Skin of body (tissue), 2 donors: ENCODE measurements around the gene MRFAP1L1. TPM values are rescaled to one million over a fixed set of nuclear protein-coding genes. Genes with fewer than 3 reads are reported as not detected.
A peak's percentile ranks its signal among the peaks of the same experiment; 100 is the strongest.
"Not testable (repeated sequence)": the region's sequence is repeated elsewhere in the genome, so short reads cannot be mapped to it uniquely, and the experiment has no call there.

ENCODE experiments used
- DNase-seq: peaks from one replicate; lab custom pipeline; 2025; lab: John Stamatoyannopoulos, UW
- total RNA-seq: library from RNA; depleted of rRNA; stranded (reverse); fragments of >200 nt; gene quantifications from one replicate; pipeline ENCODE4 v1.2.3, GENCODE V29; 2014

The MRFAP1L1 gene
- total RNA-seq, 1 donor from 2014 or later, result 53.5 TPM

DNA sequence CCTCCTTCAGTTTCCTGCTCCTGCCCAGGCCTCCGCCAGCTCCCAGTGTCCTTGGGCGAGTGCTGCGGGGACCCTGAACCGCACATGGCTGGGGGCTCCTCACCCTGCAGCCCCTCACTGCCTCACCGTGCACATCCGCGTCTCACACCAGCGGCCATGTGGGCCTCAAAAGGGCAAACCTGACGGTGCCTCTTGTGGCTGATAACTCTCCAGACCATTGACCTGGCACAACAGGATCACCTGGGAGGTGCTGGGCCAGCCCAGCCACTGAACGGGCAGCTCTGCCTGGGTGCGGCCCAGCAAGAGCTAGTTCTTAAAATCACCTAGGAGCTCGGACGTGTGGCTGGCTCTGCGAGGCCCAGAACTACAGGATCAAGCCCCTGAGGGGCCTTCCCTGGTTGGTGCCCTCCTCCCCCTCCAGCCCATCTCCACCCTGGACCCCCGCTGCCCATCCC is 20.1 kb downstream of the MRFAP1L1 start:
- DNase-seq, result no peak

DNA sequence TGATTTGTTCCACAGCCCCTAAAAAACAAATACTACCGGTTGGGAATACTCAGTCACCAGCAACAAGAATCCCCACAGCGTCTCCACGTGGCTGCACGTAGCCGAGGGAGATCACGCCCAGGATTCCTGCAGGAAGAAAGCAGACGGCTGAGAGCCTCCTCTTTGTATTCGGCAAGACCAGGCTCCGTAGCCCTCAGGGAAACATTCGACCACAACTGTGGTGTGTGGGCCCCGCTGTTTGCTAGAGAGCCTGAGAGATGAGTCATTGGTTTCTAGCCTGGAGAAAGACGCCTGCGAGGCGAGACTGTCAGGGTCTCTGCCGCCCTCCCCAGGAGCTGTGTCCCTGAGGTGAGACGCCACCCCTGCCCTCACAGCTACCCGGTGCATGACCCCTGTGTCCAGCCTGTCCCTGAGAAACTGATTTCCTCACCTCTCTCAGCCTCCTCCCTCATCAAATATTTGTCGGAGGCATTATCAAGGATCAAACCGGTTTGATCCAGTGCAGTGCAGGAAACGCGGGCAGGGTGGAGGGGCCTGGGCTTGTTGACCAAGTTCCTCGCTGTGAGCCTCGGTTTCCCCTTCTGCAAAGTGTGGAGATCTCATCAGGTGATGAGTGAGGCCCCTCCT is 20.7 kb downstream of the MRFAP1L1 start:
- DNase-seq, result peak; percentile 30

DNA sequence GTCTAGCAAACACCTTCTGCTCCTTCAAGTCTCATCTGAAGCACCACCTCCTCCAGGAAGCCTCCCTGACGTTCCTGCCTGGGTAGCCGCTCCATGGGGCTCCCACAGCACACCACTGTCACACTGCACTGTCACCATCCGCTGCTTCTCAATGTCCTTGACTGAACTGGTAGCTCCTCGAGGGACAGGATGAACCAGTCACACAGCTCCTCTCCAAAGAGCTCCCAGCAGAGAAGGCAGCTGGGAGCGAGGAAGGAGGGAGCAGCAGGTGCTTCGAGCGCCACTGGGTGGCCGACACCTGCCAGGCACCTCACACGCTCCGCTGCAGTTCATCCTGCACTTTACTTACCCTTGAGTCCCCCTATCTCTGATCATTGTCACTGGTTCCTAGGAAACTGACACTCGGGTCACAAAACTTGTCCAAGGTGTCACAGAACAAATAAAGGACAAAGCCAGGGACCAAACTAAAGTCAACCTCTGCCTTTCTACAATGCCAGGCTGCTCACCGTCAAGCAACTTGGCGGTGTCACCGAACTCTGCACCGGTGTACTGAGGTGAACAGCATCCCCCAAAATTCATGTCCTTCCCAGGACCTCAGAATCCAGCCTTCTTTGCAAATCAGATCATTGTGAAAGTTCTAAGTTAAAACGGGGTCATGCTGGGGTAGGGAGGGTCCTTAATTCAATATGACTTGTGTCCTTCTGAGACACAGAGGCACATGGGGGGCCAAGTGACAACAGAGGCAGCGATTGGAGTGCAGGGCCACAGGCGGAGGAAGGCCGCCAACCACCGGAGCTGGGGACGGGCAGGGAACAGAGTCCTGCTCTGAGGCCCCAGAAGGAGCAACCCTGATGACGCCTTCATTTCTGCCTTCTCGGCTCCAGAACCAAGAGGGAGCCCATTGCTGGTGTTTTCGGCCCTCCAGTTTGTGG is 21.5 kb downstream of the MRFAP1L1 start:
- DNase-seq, result no peak

GRCh38 chr4:6686104-6686787 is 23.4 kb downstream of the MRFAP1L1 start:
- no peak for DNase-seq

DNA sequence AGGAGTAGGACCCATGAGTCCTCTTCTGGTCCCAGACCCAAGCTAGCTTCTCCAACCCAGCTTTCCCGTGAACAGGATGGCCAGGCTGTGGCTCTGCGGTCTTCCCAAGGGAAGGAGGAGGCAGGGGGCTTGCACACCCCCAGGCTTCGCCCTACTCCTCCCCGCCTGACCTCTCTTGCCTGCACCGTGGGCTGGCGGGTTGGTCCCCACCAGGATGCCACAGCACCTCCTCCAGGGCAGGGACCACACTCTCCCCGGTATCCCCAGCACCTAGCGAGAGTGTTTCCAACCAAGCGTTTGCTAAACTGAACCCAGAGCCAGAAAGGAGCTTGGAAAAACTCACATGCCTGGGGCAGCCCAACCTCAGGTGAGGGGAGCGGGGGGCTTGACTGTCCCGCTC is 25.0 kb downstream of the MRFAP1L1 start:
- no peak for DNase-seq

GRCh38 chr4:6682862-6683590 is 26.6 kb downstream of the MRFAP1L1 start:
- no peak for DNase-seq

DNA sequence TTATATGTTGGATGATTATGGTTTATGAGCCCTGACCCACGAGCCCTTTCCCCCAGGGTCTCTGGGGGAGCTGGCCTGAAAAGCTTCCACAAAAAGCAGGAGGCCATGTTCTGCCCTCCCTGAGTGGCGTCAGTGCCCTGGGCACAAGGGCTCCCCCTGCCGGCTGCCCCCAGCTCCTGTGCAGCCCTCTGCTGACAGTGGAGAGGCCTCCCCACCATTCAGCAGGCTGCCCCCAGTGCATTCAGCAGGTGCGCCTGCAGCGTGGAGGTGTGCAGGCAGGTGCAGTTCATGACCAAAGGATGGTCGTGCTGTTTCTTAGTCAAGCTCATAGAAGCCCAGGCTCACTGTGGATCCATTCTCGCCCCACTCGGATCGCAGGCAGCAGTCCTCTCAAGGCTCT is 28.5 kb downstream of the MRFAP1L1 start:
- no peak for DNase-seq

GRCh38 chr4:6680372-6681034 is 29.2 kb downstream of the MRFAP1L1 start:
- no peak for DNase-seq

- no peak for DNase-seq
Observed at GRCh38 chr4:6676722-6677558, 32.7 kb downstream of the MRFAP1L1 start.

DNA sequence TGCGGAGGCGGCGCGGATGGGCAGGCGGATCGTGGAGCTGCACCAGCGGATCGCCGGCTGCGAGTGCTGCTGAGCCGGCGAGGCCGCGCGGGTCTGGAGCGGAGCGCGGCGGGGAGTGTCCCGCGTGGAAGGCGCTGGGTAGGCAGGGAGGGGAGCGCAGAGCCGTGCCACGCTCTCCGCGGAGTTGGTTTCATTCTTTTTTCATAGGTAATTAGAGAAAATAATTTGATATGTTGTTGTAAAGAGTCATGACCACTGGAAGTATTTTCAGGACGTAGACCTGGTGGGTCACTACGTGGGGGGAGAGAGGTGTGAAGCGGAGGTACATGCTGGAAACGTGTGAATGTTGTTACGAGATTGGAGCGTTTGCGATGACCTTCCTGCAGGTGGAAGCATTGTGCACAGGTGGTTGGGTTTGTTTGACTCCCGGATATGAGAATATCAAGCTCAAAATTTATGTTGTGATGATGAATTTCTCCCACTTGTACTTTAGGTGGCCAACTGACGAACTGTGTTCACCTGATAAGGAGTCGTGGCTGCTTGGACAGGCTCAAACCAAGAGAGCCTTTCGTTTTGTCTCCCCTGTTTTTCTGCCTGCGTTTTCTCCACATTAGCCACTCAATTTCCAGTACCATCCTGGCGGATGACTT is 35.0 kb downstream of the MRFAP1L1 start:
- DNase-seq, result no peak

- DNase-seq, result peak; percentile 87
Observed at GRCh38 chr4:6673660-6674499, 35.8 kb downstream of the MRFAP1L1 start.

GRCh38 chr4:6673191-6673659 is 36.4 kb downstream of the MRFAP1L1 start:
- DNase-seq, result not testable (repeated sequence)

- not testable (repeated sequence) for DNase-seq
Observed at GRCh38 chr4:6672541-6673190, 37.0 kb downstream of the MRFAP1L1 start.

DNA sequence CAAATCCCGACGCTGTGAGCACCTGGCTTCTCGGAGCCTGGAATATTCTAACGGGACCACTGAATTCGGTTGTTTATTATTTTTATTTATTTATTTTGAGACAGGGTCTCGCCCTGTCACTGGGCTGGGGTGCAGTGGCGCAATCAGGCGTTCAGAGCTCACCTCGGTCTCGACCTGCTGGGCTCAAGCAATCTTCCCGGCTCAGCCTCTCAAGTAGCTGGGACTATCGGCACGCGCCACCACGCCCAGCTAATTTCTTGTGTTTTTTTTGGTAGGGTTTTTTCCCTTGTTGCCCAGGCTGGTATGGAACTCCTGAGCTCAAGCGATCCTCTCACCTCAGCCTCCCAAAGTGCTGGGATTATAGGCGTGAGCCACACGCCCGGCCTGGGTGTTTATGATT is 37.5 kb downstream of the MRFAP1L1 start:
- no peak for DNase-seq

DNA sequence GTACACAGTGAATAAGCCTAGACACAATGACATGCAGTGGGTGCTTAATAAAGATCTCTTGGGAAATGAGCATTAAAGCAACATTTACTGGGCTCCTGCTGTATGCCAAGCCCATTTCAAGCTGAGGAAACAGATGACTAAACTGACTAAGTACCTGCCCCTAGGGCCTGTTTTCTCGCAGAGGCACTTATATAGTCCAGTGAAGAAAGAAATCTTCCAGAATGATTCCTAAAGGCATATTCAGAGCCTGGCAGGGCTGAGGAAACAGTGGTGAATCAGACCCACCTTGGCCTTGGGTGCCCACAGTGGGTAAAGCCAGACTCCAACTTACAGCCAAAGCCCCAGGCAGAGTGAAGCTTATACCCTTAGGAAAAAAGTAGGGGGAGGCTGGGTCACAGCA is 38.0 kb downstream of the MRFAP1L1 start:
- DNase-seq, result no peak

- no peak for DNase-seq
Observed at GRCh38 chr4:6668391-6668790, 41.3 kb downstream of the MRFAP1L1 start.

- DNase-seq, result no peak
Observed at GRCh38 chr4:6665320-6665654, 44.4 kb downstream of the MRFAP1L1 start.
